ENCODE data around the gene TMEM259. TPM values are rescaled to one million over a fixed set of nuclear protein-coding genes. Genes with fewer than 3 reads are reported as not detected.

The TMEM259 gene
- total RNA-seq, 1 donor from 2014 or later = 120 TPM

DNA sequence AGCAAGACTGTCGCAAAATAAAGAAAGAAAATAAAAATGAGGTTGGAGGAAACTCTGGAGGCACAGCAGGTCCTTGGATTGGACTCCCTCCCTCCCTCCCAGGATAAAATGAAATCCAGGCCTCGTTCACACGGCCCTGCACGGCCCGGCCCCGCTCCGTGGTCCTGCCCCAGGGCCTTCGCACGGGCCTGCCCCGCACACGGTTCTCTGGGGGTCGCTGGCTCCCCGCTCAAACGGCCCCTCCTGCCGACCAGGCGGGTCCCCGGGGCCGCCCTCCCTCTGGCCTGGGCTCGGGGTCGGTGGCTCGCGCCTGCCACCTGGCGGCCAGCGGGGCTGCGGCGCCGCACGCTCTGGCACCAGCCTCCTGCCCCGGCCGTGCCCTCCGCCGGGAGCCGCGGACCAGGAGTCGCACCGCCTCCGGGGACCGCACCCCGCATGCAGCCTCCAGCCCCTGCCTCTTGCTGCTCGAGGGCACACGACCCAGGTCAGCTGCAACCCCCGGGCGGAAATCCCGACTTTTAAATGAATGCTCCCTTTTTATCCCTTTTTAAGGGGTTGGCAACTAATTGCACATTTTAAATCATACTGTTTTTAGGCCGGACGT, 38.3 kb downstream of the TMEM259 start:
- Mint-ChIP-seq H3K36me3 (ENCODE audit: low read depth) (peaks cover 4% of the 10 kb centered on the region), H3K9me3 (ENCODE audit: low read depth) (no peaks in the 10 kb centered on the region), H3K4me3 (ENCODE audit: unreplicated experiment) (peak overlapping the region; percentile 25), H3K27me3 (ENCODE audit: low read depth) (no peaks in the 10 kb centered on the region), H3K27ac (ENCODE audit: unreplicated experiment) (no peak overlapping the region), H3K4me1 (ENCODE audit: low read depth) (peaks cover 12% of the 10 kb centered on the region)
- TF ChIP-seq, protein P1, sequence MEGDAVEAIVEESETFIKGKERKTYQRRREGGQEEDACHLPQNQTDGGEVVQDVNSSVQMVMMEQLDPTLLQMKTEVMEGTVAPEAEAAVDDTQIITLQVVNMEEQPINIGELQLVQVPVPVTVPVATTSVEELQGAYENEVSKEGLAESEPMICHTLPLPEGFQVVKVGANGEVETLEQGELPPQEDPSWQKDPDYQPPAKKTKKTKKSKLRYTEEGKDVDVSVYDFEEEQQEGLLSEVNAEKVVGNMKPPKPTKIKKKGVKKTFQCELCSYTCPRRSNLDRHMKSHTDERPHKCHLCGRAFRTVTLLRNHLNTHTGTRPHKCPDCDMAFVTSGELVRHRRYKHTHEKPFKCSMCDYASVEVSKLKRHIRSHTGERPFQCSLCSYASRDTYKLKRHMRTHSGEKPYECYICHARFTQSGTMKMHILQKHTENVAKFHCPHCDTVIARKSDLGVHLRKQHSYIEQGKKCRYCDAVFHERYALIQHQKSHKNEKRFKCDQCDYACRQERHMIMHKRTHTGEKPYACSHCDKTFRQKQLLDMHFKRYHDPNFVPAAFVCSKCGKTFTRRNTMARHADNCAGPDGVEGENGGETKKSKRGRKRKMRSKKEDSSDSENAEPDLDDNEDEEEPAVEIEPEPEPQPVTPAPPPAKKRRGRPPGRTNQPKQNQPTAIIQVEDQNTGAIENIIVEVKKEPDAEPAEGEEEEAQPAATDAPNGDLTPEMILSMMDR (IDR thresholded peaks at IDR 0.05) = peak; percentile 95
- DNase-seq (ENCODE audit: low spot score) = no peak

DNA sequence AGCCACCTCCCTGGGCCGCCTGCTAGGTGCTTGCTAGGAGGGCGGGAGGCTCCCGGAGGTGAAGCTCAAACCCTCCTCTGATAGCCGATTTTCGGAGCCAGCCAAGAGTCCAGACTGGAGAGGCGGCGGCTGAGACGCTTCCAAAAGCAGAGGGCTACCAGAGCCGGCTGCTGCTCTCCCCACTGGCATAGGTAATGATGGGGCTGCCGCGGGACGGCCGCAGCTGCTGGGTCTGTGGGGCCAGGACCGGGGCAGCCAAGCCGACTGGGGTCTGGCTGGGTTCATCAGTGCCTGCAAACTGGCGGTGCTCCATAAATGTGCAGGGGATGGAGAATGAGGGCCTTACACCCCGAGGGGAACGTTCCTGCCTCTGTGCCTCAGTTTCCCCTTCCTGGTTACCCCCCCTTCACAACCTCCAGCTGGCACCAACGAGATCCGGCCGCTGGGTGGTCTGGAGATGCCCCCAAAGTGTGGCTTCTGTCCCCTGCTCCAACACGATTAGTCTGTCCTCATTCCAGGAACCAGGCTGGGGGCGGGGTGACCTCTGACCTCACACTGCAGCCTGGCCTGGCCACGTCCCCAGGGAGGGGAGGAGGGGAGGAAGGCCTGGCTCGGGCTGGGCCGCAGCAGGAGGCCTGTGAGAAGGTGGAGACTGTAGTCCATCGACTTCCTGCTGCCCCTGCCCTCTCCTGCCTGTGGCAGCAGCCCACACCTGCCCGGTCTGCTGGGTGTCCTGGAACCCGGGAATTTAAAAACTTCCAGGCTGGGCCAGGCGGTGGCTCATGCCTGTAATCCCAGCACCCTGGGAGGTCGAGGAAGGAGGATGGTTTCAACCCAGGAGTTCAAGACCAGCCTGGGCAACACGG, 40.6 kb downstream of the TMEM259 start:
- Mint-ChIP-seq H3K27me3 (ENCODE audit: low read depth) (no peaks in the 10 kb centered on the region), H3K36me3 (ENCODE audit: low read depth) (no peaks in the 10 kb centered on the region), H3K9me3 (ENCODE audit: low read depth) (no peaks in the 10 kb centered on the region), H3K27ac (ENCODE audit: unreplicated experiment) (no peak overlapping the region), H3K4me1 (ENCODE audit: low read depth) (peaks cover 9% of the 10 kb centered on the region), H3K4me3 (ENCODE audit: unreplicated experiment) (no peak overlapping the region)
- DNase-seq (ENCODE audit: low spot score) = no peak
- TF ChIP-seq, protein P1 (IDR thresholded peaks at IDR 0.05) = no peak

DNA sequence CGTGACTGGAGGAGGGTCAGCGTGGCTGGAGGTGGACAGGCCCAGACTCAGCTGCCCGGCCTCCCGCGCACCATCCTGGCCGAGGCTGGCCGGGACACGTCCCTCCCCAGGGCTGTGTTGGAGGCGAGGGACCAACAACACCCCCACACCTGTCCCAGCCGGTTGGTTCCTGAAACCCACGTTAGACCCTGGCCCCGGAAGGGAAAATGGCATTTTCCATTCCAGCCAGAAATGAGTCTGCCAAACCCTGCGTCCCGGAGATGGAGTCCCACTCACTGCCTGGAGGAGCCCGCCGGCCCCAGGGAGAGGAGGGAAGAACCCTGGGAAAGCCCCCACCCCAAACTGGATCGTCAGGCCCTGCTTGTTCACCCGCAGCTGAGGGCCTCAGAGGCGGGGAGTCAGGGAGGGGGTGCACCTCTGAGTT, 41.6 kb downstream of the TMEM259 start:
- no peak for DNase-seq (ENCODE audit: low spot score)
- Mint-ChIP-seq H3K9me3 (ENCODE audit: low read depth) (no peaks in the 10 kb centered on the region), H3K4me3 (ENCODE audit: unreplicated experiment) (no peak overlapping the region), H3K4me1 (ENCODE audit: low read depth) (peaks cover 2% of the 10 kb centered on the region), H3K27me3 (ENCODE audit: low read depth) (no peaks in the 10 kb centered on the region), H3K36me3 (ENCODE audit: low read depth) (no peaks in the 10 kb centered on the region), H3K27ac (ENCODE audit: unreplicated experiment) (no peak overlapping the region)
- TF ChIP-seq, protein P1 (IDR thresholded peaks at IDR 0.05) = no peak

DNA sequence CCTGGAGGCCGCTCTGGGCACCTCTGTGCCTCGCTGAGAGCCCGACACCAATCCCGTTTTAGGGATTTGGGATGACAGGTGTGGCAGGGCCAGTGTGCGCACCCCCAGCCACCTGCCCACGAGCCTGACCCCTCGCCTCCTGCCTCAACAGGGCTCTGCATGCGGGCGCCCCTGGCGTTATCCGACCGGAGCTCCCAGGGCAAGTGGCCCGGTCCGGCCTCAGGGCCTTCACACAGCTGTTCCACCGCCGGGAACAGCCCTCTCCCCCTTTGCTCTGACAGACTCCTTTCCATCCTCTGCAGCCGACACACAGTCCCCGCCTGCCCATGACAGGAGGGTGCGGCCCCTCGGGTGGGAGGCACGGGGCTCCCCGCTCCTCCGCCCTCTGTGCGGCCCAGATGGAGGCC, 43.9 kb downstream of the TMEM259 start:
- H3K27ac Mint-ChIP-seq (ENCODE audit: unreplicated experiment) = no peak overlapping the region
- no peaks in the 10 kb centered on the region for H3K27me3 Mint-ChIP-seq (ENCODE audit: low read depth)
- H3K9me3 Mint-ChIP-seq (ENCODE audit: low read depth) = no peaks in the 10 kb centered on the region
- DNase-seq (ENCODE audit: low spot score) = peak; percentile 87
- no peak overlapping the region for H3K4me3 Mint-ChIP-seq (ENCODE audit: unreplicated experiment)
- H3K4me1 Mint-ChIP-seq (ENCODE audit: low read depth) = no peaks in the 10 kb centered on the region
- H3K36me3 Mint-ChIP-seq (ENCODE audit: low read depth) = peaks cover 2% of the 10 kb centered on the region
- TF ChIP-seq, protein P1 (IDR thresholded peaks at IDR 0.05) = no peak

DNA sequence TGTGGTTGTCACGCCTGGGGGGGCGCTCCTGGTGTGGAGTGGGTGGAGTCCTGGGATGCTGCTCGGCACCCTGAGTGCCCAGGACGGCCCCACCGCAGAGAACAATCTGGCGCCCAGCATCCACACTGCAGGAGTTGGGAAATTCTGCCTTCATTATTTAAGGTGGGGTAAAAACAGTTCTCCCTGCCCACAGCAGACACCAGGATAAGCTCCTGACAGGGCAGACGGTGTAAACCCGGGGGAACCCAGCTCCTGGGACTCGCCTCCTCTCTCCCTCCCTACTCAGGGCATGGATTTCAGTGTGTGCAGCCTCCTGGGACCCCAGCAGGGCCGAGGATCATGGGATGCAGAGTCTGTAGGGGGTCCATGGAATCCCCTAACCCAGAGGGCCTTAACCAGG, 44.4 kb downstream of the TMEM259 start:
- no peak overlapping the region for H3K27ac Mint-ChIP-seq (ENCODE audit: unreplicated experiment)
- TF ChIP-seq, protein P1 (IDR thresholded peaks at IDR 0.05) = no peak
- no peaks in the 10 kb centered on the region for H3K9me3 Mint-ChIP-seq (ENCODE audit: low read depth)
- H3K4me3 Mint-ChIP-seq (ENCODE audit: unreplicated experiment) = no peak overlapping the region
- H3K27me3 Mint-ChIP-seq (ENCODE audit: low read depth) = no peaks in the 10 kb centered on the region
- H3K36me3 Mint-ChIP-seq (ENCODE audit: low read depth) = peaks cover 2% of the 10 kb centered on the region
- no peak for DNase-seq (ENCODE audit: low spot score)
- H3K4me1 Mint-ChIP-seq (ENCODE audit: low read depth) = no peaks in the 10 kb centered on the region

Measured in chondrocyte (in vitro differentiated cells).